Progenitor cell of endocrine pancreas (in vitro differentiated cells): ENCODE measurements around the gene RHBDF1. TPM values are rescaled to one million over a fixed set of nuclear protein-coding genes. Genes with fewer than 3 reads are reported as not detected.

Experiments
- DNase-seq: peaks from one replicate; pipeline ENCODE4 v3.0.0; 2021; ENCODE audit warnings: low spot score; ENCODE audit not compliant: unreplicated experiment
- H3K27ac Mint-ChIP-seq: 2 replicates; pipeline ENCODE4 v1.8.0; 2021; ENCODE audit warnings: mild to moderate bottlenecking, moderate library complexity, mixed read lengths
- H3K27me3 Mint-ChIP-seq: 2 replicates; pipeline ENCODE4 v1.8.0; 2021; ENCODE audit warnings: mixed read lengths
- H3K36me3 Mint-ChIP-seq: 2 replicates; pipeline ENCODE4 v1.8.0; 2022; ENCODE audit warnings: mixed read lengths; ENCODE audit not compliant: insufficient read depth
- H3K4me1 Mint-ChIP-seq: 2 replicates; pipeline ENCODE4 v1.8.0; 2021; ENCODE audit warnings: low read depth, mixed read lengths
- H3K4me3 Mint-ChIP-seq: 2 replicates; pipeline ENCODE4 v1.8.0; 2021; ENCODE audit warnings: low read depth, mild to moderate bottlenecking, moderate library complexity, mixed read lengths
- H3K9me3 Mint-ChIP-seq: 2 replicates; pipeline ENCODE4 v1.8.0; 2021; ENCODE audit warnings: low read depth, mixed read lengths
- CTCF ChIP-seq: fragments of 200-600 bp; sonication (generic); IDR thresholded peaks from one replicate; pipeline ENCODE4 v1.5.0; 2021; ENCODE audit warnings: antibody characterized with exemption, mild to moderate bottlenecking; ENCODE audit not compliant: unreplicated experiment
- total RNA-seq: library from RNA; stranded (reverse); gene quantifications from 2 replicates; pipeline ENCODE4 v1.2.1, GENCODE V29; 2021

The RHBDF1 gene
- total RNA-seq, 1 donor from 2014 or later, result 51.3 TPM

GRCh38 chr16:71540-72401 lies 660 bp downstream of the RHBDF1 start:
- H3K36me3 Mint-ChIP-seq, result no peaks in the 10 kb centered on the region
- TF ChIP-seq CTCF, result no peak
- no peak for DNase-seq
- peaks cover 21% of the 10 kb centered on the region for H3K4me1 Mint-ChIP-seq
- H3K9me3 Mint-ChIP-seq, result no peaks in the 10 kb centered on the region
- H3K27me3 Mint-ChIP-seq, result peaks cover 8% of the 10 kb centered on the region
- peak overlapping the region; percentile 94 for H3K27ac Mint-ChIP-seq
- peak overlapping the region; percentile 82 for H3K4me3 Mint-ChIP-seq

- Mint-ChIP-seq H3K36me3 (no peaks in the 10 kb centered on the region), H3K4me3 (peak overlapping the region; percentile 82), H3K27me3 (peaks cover 8% of the 10 kb centered on the region), H3K9me3 (no peaks in the 10 kb centered on the region), H3K27ac (peak overlapping the region; percentile 94), H3K4me1 (peaks cover 17% of the 10 kb centered on the region)
- no peak for TF ChIP-seq CTCF
- DNase-seq, result no peak
Measured at GRCh38 chr16:71210-71539, 1.3 kb downstream of the RHBDF1 start.

- DNase-seq, result no peak
- TF ChIP-seq CTCF, result no peak
- Mint-ChIP-seq H3K36me3 (no peaks in the 10 kb centered on the region), H3K27ac (peak overlapping the region; percentile 24), H3K27me3 (peaks cover under 1% of the 10 kb centered on the region), H3K9me3 (no peaks in the 10 kb centered on the region), H3K4me3 (no peak overlapping the region), H3K4me1 (peaks cover 9% of the 10 kb centered on the region)
Measured at GRCh38 chr16:69181-69580, 3.2 kb downstream of the RHBDF1 start.

- TF ChIP-seq CTCF, result no peak
- peak; percentile 9 for DNase-seq
- Mint-ChIP-seq H3K4me3 (peak overlapping the region; percentile 7), H3K36me3 (no peaks in the 10 kb centered on the region), H3K9me3 (no peaks in the 10 kb centered on the region), H3K27me3 (no peaks in the 10 kb centered on the region), H3K27ac (no peak overlapping the region), H3K4me1 (peaks cover 9% of the 10 kb centered on the region)
Measured at GRCh38 chr16:67884-68789, 4.3 kb downstream of the RHBDF1 start.

- H3K9me3 Mint-ChIP-seq, result no peaks in the 10 kb centered on the region
- H3K27me3 Mint-ChIP-seq, result no peaks in the 10 kb centered on the region
- no peak for TF ChIP-seq CTCF
- no peak overlapping the region for H3K4me3 Mint-ChIP-seq
- H3K4me1 Mint-ChIP-seq, result peaks cover 6% of the 10 kb centered on the region
- H3K36me3 Mint-ChIP-seq, result no peaks in the 10 kb centered on the region
- H3K27ac Mint-ChIP-seq, result no peak overlapping the region
- DNase-seq, result no peak
Measured at GRCh38 chr16:67183-67791, 5.1 kb downstream of the RHBDF1 start.
